NAMALWA (cell line): Measurements from ENCODE around the gene FAM78B.
A peak's percentile ranks its signal among the peaks of the same experiment; 100 is the strongest.

ENCODE experiments used
- DNase-seq: peaks from one replicate; pipeline ENCODE4 v3.0.0-alpha.2; 2015; ENCODE audit warnings: low spot score

The FAM78B gene

GRCh38 chr1:166166698-166167571 lies at the start of gene FAM78B:
TSS of gene FAM78B (minus strand) at chr1:166167001. CDS start at chr1:166166248, 753 bp downstream.
- DNase-seq, result peak; percentile 59

DNA sequence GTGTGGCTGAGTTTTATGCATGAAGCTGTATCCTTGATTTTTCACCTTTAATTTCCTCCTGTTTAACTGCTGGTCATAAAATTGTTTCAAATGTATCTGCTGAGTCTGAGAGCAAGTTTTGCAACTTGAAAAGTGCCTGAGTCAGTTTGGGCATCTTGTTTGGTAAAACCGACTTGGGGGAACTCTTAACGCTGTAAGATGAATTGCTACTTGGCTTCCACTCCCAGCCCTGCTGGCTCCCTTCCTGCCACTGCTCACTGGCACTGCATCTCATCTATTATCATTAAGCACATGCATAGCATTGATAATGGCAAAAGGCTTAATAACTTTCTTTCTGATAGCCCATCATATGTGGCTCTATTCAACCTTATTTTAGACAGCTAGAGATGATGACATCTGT lies 35.7 kb upstream of the FAM78B start:
- DNase-seq, result no peak

GRCh38 chr1:166200743-166201142 lies 33.9 kb upstream of the FAM78B start:
- DNase-seq, result no peak

GRCh38 chr1:166197597-166197996 lies 30.8 kb upstream of the FAM78B start:
- no peak for DNase-seq

DNA sequence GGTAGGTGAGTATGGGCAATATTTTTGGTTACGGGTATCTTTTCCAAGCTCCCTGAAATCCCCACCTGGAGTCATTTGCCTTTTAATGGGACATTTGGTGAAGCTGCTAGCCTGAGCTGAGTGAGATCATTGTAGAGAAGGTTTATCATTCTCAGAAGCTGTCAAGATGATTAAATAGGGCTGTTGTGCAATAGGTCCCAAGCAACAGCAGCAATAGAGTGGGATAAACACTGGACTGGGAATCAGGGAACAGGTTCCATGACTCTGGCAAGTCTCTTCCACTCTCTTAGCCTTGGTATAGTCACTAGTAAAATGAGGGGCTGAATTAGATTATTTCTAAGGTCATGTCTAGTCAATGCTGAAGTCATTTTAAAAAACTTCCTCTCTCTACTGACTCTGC lies 30.3 kb upstream of the FAM78B start:
- no peak for DNase-seq

- no peak for DNase-seq
Measured at GRCh38 chr1:166193057-166193698, 26.4 kb upstream of the FAM78B start.

- no peak for DNase-seq
Measured at GRCh38 chr1:166190400-166190799, 23.6 kb upstream of the FAM78B start.

DNA sequence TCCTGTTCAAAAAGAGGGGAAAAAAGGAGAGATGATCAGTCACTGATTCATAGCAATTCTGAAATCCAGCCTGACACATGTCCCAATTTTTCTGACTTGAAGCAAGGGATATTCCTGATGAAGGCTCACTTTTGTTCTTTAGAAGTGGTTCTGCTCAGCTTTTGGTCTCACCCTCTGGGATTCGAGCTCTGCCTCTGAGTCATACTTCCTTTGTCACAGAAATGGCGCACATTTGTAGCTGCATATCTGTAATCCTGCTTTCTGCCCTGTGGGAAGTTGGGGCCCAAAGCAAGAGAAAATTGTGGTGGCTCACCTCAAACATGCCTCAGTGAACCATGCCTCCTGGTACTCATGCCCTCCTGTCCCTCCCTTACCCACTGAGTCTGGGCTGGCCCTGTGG lies 22.3 kb upstream of the FAM78B start:
- DNase-seq, result no peak

DNA sequence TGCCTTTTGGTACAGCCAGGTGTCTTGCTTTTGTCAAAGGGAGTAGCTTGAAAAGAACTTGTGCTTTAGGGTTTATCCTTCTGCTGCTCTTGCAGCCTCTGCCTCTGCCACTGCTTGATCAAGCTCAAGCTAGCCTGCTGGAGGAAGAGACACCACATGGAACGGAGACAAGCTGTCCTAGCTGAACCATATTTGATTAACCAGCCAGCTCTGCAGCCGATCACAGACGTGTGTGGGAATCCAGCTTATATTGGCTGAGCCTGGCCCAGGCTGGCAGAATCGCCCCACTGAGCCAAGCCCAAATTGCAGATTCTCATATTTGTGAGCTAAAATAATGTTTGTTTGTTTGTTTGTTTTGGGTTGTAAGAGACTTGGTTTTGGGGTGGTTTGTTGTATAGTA lies 18.7 kb upstream of the FAM78B start:
- no peak for DNase-seq

- no peak for DNase-seq
Measured at GRCh38 chr1:166184897-166185296, 18.1 kb upstream of the FAM78B start.

DNA sequence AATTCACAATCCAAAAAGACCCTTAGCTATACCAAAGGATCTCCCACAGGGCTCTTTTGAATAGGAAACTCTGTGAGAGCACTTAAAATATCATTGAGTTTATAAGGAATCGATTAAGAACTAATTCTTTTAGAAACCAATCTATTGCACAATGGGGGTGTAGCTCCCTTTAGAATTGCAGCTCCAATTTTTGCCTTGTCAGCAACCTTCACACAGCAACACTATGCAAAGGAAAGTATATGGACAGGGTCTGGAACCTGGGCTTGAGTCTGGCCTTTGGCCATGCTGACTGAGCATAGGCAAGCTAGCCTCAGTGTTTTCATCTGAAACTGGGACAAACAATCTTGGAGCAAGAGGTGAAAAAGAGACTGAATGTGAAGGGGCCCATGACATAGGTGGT lies 17.2 kb upstream of the FAM78B start:
- no peak for DNase-seq

DNA sequence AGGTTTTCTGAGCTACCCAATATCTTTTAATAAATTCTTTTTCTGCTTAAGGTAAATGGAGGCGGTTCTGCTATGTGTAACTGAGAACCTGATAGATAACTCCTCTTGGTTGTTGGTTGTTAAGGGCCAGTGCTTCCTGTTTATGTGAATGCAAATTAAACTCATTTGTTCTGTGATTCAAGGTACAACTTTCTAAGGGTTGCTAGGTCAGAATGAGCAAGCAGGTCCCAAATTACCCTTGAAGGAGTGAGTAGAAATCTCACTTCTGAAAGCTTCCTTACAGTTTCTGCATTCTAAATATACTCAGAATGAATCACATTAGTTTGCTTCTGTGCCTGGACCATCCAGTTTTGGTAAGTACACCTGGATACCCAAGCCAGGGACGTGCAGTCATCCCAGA lies 15.5 kb upstream of the FAM78B start:
- DNase-seq, result no peak

- no peak for DNase-seq
Measured at GRCh38 chr1:166176416-166176815, 9.6 kb upstream of the FAM78B start.

DNA sequence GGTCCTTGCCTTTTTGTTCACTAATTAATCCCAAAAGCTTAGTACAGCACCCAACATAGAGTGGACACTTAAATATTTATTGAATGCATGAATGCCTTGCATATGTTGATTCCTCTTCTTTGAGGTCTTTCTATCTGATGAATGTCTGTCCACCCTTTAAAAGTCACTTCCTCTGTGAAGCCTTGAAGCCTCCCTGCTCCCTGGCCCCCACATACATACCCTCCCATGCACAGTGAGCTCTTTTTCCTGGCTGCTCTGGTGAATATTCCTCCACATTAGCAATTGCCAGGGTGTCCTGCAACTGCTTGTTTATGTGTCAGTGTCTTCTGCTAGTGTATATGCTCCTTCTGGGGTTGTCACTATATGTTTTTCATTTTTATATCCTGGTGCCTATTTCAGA lies 8.2 kb upstream of the FAM78B start:
- DNase-seq, result no peak

GRCh38 chr1:166174108-166174507 lies 7.3 kb upstream of the FAM78B start:
- no peak for DNase-seq

DNA sequence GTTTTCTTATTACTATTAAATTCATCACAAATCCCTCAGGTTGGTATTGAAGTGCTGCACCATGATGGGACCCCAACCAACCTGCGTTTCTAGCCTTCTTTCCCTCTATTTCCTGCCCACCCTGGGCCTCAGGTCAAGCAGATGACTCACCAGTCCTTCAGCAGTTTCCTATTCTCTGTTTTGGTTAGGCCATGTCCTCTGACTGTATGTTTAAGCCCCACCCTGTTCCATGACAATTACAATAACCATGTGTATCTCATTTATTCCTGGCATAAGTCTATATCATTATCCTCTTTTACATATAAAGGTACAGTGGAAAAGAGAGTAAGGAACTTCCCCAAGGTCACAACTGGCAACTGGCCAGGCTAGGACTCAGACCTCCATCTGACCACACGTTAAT lies 5.3 kb upstream of the FAM78B start:
- DNase-seq, result no peak

DNA sequence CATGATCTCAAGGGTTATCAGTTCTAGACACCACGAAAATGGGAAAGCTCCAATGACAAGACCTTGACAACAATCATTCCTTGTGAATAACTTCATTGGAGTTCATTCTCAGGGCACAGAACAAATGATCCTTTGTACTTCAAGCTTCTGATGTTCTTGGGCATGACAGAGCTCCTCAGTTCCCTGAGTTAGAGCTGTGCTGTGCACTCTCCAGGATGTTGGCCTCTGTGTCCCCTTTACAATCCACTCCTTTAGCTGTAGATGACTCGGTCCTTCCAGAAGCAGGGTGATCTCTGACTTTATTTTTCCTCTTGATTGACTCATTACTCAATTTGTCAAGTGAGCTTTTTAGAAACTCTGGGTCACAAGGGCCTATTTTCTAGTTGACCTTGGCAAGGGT lies 3.9 kb upstream of the FAM78B start:
- DNase-seq, result no peak

DNA sequence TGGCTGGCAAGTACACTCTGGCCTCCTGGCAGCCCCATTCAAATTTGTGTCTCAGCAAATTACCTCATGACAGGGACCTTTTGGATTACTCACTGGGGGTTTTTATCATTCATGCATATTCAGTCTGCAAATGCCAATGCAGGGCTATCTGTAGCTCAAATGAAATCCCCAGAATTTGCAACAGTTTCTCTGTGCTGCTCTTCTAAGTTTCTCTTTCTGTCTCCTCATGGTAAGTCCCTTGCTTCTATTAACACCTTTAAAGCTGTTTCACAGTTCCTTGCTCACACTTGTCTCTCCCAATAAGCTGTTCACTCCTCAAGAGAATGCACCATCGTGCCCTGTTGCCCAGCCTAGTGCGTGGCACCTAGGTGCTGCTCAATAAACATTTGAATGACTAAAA lies 3.3 kb upstream of the FAM78B start:
- no peak for DNase-seq

DNA sequence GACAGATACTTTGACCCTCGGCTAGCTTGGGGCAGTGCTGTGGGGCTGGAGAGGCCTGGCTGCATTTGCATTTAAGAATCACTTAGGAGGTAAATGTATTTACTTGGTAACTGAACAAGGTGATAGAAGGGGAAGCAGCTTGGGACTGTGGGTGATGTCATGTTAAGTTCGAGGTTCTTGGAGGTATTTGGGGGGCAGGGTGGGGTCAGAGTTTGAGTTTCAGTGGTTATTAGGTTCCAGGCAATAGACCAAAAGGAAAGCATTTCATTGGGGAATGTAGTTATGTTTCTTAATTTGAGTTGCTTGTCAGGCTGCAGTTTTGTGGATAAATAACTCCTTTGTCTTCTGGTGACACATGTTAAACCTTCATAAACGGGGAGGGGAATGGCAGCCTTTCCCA lies 2.4 kb upstream of the FAM78B start:
- DNase-seq, result no peak

GRCh38 chr1:166167572-166167925 lies 748 bp upstream of the FAM78B start:
- DNase-seq, result no peak

GRCh38 chr1:166166329-166166697 lies 488 bp downstream of the FAM78B start:
- DNase-seq, result no peak

DNA sequence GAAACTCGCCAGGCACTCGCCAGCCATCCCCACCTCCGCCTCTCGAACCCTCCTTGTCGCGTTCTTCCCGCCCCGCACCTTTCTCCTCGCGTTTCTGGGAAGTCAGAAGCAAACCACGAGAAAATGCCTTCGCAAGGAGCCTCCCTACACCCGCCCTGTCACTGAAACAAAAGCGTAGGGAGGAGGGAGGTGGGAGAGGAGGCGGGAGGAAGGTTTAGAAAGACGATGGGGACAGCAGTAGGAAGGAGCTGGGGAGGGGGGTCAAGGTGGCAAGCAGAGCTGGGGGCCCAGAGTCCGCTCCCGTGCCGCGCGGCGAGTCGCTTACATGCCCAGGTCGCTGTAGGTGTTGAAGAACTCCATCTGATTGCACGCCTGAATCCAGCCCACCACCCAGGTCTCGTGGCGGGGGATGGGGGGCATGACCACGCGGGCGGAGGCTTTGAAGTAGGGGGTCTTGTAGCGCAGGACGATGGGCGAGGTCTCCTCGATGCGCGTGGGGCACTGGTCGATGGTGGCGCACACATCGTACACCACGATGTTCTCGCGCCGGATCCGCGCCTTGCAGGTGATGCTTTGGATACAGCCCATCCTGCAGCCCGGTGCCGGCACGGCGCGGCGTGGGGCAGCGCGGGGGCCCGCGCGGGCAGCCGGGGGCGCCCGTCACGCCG lies 1.0 kb downstream of the FAM78B start:
- no peak for DNase-seq

GRCh38 chr1:166164995-166165660 lies 1.7 kb downstream of the FAM78B start:
- no peak for DNase-seq
